DND-41 (cell line): ENCODE measurements around the gene FBXO28.

Experiments
- CTCF ChIP-seq: IDR thresholded peaks from 2 replicates; pipeline ENCODE4 v1.5.1; 2012; ENCODE audit warnings: borderline replicate concordance, low read length, moderate library complexity, mild to moderate bottlenecking; ENCODE audit not compliant: poor library complexity, severe bottlenecking; ENCODE audit errors: extremely low read depth
- EZH2 ChIP-seq: IDR thresholded peaks from 3 replicates; pipeline ENCODE4 v1.6.1; 2012; ENCODE audit warnings: borderline replicate concordance, low read depth, mild to moderate bottlenecking, moderate library complexity, low read length, inconsistent platforms; ENCODE audit not compliant: severe bottlenecking

DNA sequence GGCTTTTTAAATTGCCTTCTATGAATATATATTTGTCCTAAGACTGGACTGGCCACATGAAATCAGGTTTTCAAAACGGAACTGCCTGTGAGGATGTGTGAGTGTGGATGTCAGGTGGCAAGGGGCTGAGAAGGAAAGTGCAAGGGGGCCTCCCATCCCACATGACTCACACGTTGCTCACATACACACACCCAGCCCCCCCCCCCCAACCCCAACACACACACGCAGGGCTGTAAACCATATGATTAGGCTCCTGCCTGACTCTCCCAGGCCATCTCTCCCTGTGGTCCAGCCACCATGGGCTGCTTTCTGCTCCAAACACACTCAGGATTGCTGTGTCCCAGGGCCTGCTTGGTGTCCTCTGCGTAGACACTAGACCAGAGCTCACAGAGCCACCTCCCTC lies 91.5 kb downstream of the FBXO28 start:
- TF ChIP-seq CTCF (no peak), EZH2 (no peak)
